Measurements from ENCODE around the gene APP. TPM values are rescaled to one million over a fixed set of nuclear protein-coding genes. Genes with fewer than 3 reads are reported as not detected.

Gene APP
- total RNA-seq, 1 donor from 2014 or later, result 321 TPM

DNA sequence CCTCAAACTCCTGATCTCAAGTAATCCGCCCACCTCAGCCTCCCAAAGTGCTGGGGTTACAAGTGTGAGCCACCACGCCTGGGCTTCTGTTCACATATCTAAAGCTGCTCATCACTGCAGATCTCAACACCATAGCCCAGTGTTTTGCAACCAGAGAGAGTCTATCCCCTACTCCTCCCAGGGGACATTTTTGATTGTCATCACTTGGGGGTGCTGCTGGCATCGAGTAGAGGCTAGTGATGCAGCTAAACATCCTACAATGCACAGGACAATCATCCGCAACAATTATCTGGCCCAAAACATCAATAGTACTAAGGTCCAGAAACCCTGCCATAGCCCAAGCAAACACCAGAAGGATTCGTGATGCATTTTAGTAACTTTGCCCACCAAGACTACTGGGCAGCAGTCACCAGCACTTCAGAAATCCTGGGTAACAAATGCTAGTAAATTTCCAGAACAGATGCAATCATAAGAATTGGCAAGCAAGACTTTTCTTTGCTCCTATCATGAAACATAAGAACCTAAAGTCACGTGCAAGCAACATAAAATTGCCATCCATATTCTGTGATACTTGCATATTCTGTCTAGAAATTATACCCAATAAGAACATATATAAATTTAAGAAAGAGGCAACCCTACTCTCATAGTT is 159.2 kb downstream of the APP start:
- ATAC-seq, result no peak
- intact Hi-C loops (cut with DNase I), result no loop called here
- DNase-seq (ENCODE audit: missing footprints), result no peak

DNA sequence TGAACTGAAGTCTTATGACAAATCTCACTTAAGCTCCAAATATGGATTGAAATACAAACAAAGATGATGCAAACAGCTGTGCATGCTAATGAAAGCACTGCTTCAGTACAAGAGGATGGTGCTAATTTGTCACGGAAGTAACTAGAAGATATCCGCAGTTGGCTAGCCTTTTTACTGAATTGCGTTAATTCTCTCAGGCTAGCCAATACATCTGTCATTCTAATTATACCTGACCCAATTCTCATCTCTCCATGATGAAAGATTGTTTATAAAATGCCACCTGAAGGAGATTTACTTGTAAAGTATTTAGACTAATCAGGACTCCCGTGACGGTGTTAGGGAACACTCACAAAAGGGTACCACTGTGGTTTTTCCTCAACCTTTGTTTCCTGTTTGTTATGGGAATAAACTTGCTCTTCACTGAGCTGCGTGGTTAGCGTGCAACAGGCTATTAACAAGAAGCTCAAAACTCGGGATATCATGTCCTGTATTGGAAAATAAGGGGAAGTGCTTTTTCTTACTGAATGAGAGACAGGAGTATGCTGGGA is 162.5 kb downstream of the APP start:
- no peak for DNase-seq (ENCODE audit: missing footprints)
- ATAC-seq, result peak; percentile 70
- intact Hi-C loops (cut with DNase I), result no loop called here

DNA sequence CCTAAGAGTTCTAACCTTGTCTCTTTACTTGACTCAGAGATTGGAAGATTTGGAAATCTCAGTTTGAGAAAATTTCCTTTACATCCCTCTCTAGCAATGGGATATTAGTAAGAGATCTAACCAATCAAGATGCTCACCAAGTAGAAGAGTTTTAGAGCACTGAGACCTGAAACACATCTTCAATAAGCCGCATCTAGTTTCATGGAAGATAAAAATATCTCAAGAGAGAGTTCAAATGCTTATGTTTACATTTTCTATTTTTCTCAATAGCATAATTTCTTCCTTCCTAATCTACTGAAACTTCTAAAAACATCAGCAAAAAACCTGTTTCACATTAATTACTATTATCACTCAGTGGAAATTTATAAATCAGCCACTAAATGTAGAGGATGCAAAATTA is 165.1 kb downstream of the APP start:
- intact Hi-C loops (cut with DNase I), result no loop called here
- ATAC-seq (no peak), DNase-seq (ENCODE audit: missing footprints) (no peak)

DNA sequence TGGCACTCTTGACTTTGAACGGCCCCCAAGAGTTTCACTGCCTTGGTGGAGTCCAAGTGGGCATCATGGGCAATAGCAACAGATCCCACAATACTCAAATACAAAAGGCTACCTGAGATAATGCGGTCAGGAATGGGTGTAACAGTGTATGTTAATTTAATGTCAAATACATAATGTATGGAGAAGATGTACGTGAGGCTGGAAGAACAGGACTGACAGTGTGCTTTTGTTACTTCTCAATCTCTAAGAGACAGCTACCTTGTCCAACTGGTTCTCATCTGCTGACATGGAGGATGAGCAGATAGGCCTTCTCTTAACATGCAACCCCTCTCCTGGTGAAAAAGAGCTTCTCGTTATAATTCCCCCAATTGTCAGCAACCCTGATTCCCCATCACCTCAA is 167.2 kb downstream of the APP start:
- DNase-seq (ENCODE audit: missing footprints) (no peak), ATAC-seq (no peak)
- intact Hi-C loops (cut with DNase I), result no loop called here

DNA sequence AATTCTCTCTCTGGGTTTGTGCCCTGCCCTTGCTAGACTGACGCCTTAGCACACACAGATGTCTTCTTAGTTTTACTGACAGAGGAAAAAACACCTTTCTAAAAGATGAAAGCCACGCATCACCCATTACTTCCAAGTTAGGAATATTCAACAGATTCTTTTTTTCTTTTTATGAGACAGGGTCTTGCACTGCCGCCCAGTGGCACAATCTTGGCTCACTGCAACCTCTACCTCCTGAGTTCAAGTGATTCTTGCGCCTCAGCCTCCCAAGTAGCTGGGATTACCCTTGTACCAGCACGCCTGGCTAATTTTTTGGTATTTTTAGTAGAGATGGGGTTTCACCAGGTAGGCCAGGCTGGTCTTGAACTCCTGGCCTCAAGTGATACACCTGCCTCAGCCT is 169.2 kb downstream of the APP start:
- intact Hi-C loops (cut with DNase I), result no loop called here
- no peak for ATAC-seq
- DNase-seq (ENCODE audit: missing footprints), result no peak

DNA sequence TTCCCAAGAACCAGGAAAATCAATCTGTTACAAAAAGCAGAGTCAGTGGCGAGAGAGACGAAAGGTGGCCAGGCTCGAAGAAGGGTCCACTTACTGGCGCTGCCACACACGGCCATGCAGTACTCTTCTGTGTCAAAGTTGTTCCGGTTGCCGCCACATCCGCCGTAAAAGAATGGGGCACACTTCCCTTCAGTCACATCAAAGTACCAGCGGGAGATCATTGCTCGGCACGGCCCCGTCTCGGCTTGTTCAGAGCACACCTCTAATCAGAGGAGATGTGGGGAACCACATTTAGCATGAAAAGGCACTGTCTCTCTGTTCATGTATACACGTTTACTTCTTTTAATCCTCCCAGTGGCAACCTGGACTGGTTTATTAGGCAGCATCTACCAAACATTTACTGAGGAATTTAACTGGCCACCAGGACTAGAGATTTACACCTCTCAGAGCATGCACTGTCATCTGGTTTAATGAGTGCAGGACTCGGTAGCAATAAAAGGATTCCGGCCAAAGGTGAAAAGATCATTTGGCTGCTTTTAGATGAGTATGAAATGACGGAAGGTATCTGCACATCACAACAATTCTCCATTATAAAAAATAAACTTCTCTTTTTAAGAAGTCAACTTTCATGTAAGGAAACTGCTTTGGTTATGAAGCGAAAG is 170.5 kb downstream of the APP start:
- no peak for ATAC-seq
- DNase-seq (ENCODE audit: missing footprints), result no peak
- intact Hi-C loops (cut with DNase I), result no loop called here

DNA sequence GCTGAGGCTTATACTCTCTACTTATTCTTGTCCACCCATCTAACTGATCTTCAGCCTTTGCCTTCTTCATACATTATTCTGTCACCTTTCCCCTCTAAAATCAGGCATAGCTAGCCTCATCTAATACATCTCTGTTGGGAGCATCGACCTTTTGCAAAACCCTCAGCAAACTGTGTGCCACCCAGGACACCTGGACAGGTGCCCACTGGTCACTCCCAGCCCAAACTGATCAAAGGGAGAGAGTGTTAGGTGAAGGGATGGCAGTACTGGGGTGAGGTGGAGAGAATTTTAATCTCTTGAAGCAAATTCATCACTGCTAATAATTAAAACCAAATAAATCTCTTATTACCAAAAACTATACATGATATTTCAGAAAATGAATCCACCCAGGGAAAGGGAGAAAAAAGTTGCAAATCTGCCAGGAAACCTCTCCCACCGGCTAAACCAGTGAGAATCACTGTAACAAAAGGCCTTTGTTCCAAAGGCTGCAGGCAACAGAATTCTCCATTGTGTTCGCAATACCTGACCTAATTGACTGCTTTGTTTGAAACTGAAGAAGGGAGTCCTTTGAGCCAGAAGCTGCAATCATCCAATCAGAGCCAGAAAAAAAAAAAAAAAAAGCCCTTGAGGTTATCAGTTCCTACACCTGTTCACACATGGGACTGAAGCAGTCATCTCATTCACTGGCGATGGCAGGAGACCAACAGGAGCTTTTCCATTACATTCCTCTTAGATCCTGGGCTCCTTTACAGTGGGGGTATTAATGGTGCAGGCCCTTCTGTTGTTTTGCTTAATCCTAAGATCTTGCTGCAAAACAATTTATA is 172.6 kb downstream of the APP start:
- intact Hi-C loops (cut with DNase I), result no loop called here
- DNase-seq (ENCODE audit: missing footprints), result no peak
- ATAC-seq, result no peak

DNA sequence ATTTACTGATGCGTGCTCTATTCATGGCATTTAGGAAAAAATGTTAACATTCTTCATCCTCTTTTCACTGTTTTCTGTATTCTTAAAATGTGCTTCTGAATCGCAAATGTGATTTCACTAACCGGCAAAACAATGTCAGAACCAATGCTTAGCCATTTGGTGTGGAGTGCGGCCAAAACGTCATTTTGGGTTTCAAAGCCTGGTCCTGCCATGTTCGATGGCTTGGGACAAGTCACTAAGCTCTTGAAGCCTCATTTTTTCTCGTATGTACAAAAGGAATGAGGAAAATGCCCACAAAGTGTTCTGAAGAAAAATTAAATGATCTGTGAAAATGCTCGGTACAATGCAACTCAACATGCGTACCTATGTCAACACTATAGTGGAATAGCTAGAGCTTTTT is 175.3 kb downstream of the APP start:
- DNase-seq (ENCODE audit: missing footprints), result no peak
- intact Hi-C loops (cut with DNase I), result no loop called here
- no peak for ATAC-seq

DNA sequence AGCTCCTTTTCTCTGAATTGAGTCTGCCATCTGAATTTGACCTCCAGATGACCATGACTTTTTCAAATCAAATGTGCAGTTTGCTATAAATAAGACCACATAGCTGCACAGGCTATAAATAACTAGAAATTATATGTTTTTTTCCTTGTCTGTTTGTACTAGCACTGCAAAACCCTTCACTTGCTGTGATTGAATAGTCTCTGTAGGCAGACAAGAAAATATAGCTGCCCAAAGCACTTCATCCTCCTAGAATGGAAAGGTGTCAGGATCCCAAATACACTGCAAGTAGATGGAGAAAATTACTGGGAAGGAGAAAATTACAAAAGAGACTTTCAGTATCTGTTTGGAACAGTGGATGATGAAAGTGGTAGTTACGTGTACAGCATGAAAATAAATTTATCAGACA is 175.8 kb downstream of the APP start:
- DNase-seq (ENCODE audit: missing footprints), result no peak
- intact Hi-C loops (cut with DNase I), result no loop called here
- ATAC-seq, result no peak

DNA sequence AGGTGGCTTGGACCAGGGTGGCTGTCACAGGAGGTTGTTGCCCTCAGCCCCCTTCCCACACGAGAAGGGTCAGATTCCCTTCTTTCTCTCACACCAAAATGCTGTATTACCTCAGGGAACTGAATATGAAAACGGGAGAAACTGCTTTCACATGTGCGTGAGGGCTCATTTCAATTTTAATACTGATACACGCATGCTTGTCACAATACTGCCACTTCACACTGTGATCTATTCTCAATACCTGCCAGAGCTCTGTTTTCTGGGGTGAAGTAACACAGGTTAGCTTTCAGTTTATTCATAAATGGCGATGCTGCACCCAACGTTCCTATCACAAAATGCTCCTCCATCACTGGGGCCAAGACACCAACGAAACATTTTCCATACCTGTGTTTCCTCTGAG is 181.8 kb downstream of the APP start:
- DNase-seq (ENCODE audit: missing footprints) (no peak), ATAC-seq (no peak)
- intact Hi-C loops (cut with DNase I), result loop anchor here (10.0 kb wide), 1 partner anchor 94 kb away; no protein-coding TSS in a partner anchor

DNA sequence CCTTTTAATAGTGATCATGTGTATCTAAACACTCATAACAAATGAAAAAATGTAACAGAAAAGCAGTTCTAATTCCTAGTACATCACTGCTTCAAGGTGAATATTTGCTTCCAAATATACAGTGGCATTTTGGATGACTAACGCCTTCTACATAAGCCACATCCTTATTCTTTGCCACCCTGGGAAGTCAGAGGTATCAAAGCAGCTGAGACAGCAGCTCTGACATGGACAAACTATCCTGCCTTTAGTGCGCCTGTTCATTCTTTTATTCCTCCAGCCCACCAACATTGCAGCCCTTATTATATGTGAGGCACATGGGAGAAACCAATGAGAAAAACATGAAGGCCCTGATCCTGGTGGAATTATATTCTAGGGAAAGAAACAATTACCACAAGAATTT is 183.0 kb downstream of the APP start:
- no peak for DNase-seq (ENCODE audit: missing footprints)
- ATAC-seq, result no peak
- intact Hi-C loops (cut with DNase I), result loop anchor here (10.0 kb wide), 1 partner anchor 93 kb away; no protein-coding TSS in a partner anchor

DNA sequence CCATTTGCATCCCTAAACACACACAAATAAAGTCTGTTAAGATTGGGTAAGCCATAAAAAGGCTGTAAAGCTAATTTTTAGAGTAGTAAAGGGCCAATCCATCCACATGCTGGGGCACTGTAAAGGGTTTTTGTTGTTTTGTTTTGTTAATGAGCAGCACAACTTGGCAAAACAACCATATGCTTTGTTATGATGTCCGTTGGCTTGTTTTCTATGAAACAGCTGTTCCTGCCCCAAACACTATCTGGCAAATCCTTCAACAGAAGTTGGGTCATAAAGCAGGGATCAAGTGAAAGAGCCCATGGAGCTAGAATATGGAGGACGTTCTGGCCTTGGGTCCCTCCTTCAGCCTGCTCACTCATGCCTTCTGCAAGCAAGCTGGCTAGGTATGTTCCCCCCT is 183.6 kb downstream of the APP start:
- DNase-seq (ENCODE audit: missing footprints), result no peak
- intact Hi-C loops (cut with DNase I), result loop anchor here (10.0 kb wide), 1 partner anchor 92 kb away; no protein-coding TSS in a partner anchor

DNA sequence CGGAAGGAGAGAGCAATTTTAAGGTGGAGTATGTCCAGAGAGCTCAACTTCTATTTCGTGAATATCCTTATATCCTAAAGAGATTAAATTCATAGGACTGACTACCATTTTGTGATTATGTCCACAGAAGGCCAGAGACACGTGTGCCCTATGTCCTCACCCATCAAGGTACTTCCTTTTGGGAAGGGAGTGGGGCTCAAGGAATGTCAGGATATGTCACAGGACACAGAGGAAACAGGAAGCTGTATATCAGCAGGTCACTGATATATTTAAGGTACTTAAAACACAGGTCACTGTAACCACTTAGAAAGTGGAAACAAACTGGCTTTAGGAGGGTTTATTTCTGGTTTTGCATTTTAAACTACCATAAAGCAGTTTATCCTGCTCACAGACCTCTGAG is 184.6 kb downstream of the APP start:
- DNase-seq (ENCODE audit: missing footprints) (no peak), ATAC-seq (no peak)
- intact Hi-C loops (cut with DNase I), result loop anchor here (10.0 kb wide), 1 partner anchor 91 kb away; no protein-coding TSS in a partner anchor

More for the DNA sequence above, 183.6 kb downstream of the APP start:
- ATAC-seq, result no peak

DNA sequence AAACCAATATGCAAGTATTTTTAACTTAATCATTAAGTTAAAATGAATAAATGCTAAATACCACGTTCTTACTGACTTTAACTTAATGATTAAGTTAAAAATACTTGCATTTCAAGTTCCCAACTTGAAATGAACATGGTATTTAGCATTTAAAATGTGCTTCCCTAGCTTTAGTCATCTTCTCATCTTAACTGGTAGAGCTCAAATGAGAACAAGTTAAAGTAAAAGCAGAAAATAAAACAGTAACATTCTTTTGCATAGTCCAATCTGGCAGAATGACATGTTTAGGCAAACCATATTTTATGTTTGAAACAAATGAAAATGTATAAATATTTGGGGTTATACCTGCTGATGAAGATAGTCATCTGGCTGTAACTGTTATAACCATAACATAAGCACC is 186.0 kb downstream of the APP start:
- DNase-seq (ENCODE audit: missing footprints), result no peak
- intact Hi-C loops (cut with DNase I), result loop anchor here (5.0 to 10.0 kb wide), 2 partner anchors 57 to 90 kb away; no protein-coding TSS in a partner anchor

DNA sequence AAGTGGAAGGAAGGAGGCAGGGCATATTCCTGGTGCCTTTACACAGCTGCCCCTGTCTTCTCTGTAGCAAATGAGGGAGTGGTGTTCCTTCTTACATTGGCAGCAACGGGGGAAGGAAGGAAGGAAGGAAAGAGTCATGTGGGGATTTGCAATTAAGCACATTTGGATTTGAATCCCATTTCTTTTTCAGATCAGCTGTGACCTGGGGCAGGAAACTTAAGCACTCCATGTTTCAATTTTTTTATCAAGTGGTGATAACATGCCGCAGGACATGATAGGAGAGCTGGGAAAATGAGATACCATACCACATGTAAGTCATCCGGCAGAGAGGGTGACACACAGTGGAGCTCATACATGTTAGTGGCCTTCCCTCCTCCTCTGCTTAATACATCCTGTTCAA is 186.8 kb downstream of the APP start:
- ATAC-seq (peak; percentile 87), DNase-seq (ENCODE audit: missing footprints) (no peak)
- intact Hi-C loops (cut with DNase I), result loop anchor here (5.0 to 10.0 kb wide), 2 partner anchors 56 to 89 kb away; no protein-coding TSS in a partner anchor

More for the DNA sequence above, 186.0 kb downstream of the APP start:
- ATAC-seq, result no peak

DNA sequence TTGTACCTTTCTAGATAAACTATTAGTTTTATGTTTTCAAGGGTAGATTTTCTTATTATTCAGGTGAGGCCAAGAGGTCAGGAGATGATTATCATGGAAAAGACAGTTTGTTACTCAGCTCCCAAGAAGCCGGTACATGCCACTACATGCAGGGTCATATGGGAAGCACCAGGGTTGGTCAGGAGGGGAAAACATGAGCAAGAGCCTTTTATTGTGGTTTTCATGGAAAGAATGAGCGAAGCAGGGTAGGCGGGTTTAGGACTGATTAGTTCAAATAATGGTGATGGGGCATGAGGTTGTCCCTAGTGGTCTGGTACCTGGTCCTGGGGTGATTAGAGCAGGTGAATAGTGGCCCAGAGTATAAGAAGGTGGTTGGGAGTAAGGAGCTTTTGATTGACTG is 189.9 kb downstream of the APP start:
- DNase-seq (ENCODE audit: missing footprints), result no peak
- intact Hi-C loops (cut with DNase I), result loop anchor here (5.0 to 10.0 kb wide), 2 partner anchors 53 to 86 kb away; no protein-coding TSS in a partner anchor
- no peak for ATAC-seq

DNA sequence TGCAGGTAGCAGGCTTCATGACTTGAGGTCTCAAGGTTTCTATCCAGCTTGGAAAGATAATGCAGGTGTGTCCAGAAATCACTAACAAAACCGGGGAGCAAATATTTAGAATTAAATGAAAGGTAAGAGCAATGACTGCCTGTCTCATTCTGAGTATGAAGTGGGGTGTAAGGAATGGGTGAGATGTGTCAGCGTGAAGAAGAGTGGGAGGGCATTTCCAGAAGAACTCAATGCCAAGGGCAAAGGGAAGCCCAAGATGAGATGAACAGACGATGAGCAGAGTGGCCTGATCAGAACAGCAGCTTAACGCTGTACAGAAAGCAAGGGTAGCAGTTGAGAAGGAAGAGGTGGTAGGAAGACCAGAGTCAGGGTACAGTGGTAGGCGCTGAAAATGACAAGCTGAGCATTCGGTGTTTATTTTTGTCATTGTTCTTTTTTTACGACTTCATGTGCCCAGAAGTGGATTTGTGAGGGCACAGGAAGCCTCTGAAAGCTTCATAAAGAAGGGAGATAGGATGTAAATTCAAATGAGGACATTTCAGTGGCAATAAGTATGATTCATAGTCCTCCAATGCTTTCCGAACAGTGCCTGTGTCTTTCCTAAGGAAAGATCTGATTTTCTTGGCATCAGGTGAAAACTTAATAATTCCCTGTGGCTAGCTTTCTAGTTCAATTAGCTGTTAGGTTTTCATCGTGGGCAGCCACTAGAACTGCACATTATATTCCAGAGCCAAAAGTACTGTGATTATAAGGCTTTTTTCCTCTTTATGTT is 190.5 kb downstream of the APP start:
- DNase-seq (ENCODE audit: missing footprints) (no peak), ATAC-seq (no peak)
- intact Hi-C loops (cut with DNase I), result loop anchor here (5.0 to 10.0 kb wide), 2 partner anchors 53 to 85 kb away; no protein-coding TSS in a partner anchor

DNA sequence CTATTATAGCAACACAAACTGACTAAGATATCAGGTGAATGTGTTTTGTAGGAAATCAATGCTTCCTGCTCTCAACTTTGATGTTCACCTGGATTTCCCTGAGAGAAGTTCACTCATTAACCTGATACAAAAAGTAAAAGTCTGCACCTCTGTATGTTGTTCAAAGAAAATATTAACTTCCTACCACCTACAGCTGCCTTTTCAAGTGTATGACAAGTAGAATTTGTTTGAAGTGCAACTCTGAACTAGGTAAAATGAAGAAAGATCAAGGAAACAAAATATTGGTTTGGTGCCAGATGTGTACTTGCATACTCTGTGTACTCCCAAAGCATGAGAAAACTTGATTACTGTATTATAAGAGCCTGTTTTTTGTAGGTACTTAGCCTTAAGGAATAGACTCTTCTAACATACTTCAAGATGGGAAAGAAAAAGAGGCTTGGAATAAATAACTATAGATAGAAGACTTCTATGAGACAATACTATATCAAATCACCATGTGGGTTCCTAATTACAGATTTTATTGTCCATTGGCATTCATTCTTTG is 193.4 kb downstream of the APP start:
- DNase-seq (ENCODE audit: missing footprints) (no peak), ATAC-seq (no peak)
- intact Hi-C loops (cut with DNase I), result no loop called here

Measured in Right ventricle myocardium inferior (tissue), 1 donor.